Stimulated activated CD4-positive, alpha-beta T cell treated with anti-CD3 and anti-CD28 coated beads, Interleukin-4, amount 100 ng/mL, for 48 hours (primary cell): ENCODE data around the gene CCRL2.
"Not testable (repeated sequence)": the region's sequence is repeated elsewhere in the genome, so short reads cannot be mapped to it uniquely, and the experiment has no call there.

Experiments used
- DNase-seq, 2 donors: peaks; one replicate each; pipeline ENCODE4 v3.0.0-alpha.2; 2020; ENCODE audit warnings: low read depth in 2 of 2

The CCRL2 gene

DNA sequence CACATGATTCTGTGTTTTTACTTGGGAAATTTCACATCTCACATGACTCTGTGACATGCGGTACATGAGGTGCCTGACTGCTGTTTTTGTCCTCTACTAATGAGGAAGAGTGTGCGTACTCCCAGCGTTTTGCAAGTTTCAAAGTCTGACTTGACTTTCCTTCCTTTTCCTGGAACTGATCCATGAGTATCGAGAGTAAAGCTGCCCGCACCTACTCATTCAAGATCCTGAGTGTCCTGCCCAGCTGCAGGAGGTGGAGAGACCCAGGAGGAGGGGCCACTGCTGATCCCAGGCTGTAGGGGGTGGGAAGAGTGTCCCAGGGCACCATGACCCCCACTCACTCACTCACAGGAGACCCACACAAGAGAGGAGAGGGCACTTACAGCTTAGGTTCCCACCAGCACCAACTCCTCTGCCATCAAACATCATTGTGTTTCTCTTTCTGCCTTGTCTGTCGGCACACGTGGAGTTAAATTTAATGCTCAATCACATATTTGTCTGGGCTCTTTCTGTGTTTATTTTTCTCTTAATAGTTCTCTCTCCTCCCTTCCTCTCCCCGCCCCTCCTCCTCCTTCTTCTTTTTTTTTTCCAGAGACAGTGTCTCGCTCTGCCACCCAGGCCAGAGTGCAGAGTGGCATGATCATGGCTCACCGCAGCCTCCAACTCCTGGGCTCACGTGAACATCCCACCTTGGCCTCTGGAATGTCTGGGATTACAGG is 1.6 kb upstream of the CCRL2 start:
- no peak for DNase-seq

DNA sequence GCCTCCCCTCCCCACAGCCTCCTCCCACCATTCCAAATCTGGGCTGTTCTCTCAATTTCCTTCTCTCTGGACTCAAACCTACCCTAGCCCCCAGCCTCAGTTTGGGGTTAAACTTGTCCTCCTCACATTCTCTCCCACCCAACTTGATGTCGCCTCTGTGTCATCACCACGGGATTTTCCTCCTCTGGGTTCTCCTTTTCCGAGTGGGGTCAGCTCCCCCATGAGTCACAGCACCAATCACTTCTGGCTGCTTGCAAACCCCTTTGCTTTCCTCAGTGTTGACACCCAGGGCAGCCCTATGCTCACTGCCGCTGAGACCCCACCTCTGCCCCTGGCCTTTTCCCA is 644 bp upstream of the CCRL2 start:
- no peak for DNase-seq

DNA sequence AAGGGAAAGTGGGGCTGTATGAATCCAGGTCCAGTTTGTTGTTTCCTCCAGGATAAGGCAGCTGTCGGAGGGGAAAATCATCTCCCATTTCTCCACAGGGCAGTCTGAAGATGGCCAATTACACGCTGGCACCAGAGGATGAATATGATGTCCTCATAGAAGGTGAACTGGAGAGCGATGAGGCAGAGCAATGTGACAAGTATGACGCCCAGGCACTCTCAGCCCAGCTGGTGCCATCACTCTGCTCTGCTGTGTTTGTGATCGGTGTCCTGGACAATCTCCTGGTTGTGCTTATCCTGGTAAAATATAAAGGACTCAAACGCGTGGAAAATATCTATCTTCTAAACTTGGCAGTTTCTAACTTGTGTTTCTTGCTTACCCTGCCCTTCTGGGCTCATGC is 911 bp downstream of the CCRL2 start:
- DNase-seq: no peak

DNA sequence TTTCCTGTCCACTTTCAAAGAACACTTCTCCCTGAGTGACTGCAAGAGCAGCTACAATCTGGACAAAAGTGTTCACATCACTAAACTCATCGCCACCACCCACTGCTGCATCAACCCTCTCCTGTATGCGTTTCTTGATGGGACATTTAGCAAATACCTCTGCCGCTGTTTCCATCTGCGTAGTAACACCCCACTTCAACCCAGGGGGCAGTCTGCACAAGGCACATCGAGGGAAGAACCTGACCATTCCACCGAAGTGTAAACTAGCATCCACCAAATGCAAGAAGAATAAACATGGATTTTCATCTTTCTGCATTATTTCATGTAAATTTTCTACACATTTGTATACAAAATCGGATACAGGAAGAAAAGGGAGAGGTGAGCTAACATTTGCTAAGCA is 1.8 kb downstream of the CCRL2 start:
- DNase-seq: no peak

DNA sequence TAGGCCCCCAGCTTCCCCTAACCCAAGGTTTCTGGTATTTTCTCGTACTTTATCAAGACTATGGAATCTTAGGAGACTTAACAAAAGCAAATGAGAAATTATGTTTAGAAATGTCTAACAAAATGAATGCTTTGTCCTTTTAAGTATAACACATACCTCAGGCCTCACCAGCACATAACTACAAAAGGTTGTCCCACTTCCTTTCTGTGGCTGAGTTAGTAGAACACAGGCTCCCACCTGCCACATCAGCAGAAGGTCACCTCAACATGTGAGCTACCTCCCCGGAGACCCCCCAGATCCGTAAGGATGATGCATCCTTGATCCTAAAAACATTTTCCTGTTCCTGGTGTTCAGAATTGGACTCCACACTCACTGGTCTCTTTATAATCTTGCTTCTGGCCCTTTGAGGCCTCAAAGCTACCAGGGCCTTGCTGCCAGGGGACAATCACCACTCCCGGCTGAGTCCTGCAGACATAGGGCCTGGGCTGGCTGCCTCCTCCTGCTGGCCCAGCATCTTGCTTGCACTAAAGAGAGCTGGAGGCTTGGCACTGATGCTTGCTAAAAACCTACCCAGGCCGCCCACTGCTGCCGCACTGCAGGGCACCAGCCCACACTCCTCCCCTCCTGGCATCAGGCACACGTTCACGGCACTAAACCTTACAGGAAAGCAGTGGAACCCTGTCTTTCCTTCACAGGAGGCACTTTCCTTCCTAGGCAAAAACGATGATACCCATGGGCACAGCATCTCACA is 2.9 kb downstream of the CCRL2 start:
- DNase-seq: no peak

DNA sequence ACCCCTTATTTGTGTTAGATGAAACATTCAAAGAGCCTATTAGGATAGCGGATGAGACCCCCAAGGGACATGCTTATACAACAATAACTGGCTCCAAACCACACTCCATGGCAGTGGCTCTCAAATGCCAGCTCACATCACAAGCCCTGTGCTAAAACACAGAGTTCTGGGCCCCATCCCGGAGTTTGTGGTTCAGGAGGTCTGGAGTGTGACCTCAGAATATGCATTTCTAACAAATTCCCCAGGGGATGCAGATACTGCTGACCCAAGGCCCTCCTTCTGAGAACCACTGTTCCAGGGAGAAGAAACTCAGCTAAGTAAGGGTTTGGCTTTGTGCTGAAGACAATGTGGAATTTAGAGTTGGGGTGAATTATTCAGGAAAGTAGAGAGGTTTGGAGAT is 3.6 kb downstream of the CCRL2 start:
- DNase-seq: no peak

DNA sequence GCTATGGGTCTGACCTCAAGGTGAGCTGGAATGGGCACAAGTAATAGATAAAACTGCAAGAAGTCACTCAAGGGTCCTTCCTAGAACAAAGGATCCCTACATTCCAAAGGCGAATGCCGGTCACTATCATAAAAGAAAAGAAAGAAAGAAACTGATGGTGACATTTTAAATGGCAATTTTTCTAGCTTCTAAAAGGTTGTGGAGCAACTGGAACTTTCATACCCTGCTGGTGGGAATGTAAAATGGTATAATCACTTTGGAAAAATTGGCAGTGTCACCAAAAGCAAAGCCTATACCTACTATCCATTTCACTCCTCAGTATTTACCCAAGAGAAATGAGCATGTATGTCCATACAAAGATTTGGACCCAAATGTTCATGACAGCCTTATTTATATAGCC is 4.2 kb downstream of the CCRL2 start:
- no peak for DNase-seq

DNA sequence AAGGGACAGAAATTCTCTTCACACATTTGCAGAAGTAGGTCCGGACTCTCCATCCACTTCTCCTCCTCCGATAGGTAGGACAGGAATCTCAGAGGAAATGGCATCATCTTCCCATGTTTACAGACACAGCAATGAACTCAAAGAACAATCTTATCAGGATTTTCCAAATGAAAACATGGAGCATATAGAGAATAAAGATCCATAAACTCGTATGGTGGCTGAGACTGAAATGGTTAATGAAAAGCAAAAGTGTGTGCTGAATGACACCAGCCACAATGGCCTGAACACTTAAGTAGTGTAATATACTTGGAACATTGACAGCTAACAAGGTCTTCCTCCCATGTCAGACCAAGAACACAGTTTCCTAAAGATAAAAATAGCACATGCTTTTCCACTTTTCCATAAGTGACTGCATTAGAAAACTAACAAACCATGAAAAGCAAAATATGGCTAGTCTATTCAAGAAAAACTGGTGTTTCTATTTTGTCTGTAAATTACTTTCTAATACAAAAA is 5.8 kb downstream of the CCRL2 start:
- no peak for DNase-seq

DNA sequence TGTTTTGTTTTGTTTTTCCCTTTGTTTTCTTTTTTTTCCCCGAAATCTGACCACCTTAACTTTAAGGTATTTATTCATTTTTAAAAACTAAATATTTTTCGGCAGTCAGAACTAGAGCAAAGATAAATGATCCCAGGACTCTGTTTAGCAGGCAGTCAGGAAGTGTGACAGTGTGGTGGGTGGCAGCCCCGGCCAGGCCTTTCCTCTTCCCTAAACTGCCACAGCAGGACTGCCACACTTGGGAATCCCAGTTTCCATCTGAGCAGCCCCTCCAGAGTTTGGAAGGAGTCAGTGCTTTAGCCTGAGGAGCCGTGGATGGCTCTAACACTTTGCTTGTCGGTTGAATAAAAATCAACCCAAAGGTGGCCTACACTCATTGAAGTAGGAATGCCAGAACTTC is 6.9 kb downstream of the CCRL2 start:
- DNase-seq: no peak

DNA sequence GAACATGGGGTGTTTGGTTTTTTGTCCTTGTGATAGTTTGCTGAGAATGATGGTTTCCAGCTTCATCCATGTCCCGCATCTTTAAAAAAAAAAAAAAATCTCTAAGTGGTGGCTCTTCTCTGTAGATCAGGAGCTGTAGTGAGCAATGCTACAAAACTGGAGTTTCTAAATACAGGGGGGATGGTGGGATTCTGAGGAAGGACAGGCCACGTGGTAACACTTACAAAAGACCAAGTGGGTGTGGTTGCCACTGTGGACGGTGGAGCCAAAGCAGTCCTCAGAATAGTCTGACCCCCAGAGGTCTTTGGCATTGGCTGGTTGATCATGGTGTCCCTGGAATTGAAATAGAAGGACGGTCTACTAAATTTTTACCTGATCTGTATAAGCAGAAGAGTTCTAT is 7.7 kb downstream of the CCRL2 start:
- no peak for DNase-seq

DNA sequence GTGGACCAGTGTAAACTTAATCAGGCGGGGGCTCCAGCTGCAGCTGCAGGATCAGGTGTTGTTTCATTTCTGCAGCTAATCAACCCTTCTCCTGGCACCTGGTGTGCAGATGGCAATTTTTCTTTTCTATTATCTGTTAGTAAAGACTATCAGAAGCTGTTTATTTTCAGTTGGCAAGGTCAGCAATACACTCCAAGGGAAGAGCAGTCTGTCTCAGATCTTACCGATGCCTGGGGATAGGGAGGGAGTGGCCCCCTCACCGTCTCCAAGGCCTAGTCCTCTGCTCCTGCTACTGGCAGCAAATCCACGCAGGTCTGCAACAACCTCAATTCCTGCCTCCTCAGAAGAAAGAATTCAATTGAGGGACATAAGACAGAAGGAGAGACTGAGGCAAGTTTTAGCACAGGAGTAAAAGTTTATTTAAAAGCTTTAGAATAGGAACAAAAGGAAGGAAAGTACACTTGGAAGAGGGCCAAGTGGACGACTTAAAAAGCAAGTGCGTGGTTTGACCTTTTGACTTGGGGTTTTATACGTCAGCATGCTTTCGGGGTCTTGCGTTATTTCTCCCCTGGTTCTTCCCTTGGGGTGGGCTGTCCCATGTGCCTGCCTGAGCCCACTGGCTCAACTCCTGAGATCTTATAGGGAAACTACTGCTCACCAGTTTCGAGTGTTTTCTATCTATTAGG is 9.2 kb downstream of the CCRL2 start:
- DNase-seq: no peak

DNA sequence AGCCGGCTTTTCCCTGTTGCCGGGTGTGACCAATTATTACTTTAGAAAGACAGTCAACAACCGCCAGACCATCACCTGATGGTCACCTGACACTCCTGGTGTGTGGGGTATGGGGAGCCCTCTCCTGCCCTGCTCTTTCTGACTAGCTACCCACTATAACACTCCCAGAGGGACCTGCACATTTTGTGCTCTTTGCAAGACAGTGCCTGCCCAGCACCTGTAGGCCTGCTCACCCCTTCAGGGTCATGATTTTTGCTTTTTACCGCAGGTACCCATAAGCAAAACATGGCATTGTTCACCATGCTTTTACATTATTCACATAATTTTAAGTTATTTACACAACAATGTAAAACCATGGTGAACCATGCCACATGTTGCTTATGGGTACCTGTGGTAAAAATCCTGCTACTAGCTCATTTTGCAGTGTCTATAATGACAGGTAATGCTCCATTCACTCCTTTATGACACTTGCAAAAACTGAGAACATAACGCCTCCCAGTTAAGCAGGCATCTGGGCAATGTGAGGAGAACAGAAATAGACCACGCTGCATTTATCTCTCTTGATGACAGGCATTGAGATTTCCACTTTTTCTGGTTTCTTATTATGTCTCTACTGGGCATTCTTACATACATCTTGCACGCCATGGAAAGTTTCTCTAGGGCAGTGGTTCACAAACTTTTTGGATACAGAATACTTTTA is 9.9 kb downstream of the CCRL2 start:
- DNase-seq: no peak

DNA sequence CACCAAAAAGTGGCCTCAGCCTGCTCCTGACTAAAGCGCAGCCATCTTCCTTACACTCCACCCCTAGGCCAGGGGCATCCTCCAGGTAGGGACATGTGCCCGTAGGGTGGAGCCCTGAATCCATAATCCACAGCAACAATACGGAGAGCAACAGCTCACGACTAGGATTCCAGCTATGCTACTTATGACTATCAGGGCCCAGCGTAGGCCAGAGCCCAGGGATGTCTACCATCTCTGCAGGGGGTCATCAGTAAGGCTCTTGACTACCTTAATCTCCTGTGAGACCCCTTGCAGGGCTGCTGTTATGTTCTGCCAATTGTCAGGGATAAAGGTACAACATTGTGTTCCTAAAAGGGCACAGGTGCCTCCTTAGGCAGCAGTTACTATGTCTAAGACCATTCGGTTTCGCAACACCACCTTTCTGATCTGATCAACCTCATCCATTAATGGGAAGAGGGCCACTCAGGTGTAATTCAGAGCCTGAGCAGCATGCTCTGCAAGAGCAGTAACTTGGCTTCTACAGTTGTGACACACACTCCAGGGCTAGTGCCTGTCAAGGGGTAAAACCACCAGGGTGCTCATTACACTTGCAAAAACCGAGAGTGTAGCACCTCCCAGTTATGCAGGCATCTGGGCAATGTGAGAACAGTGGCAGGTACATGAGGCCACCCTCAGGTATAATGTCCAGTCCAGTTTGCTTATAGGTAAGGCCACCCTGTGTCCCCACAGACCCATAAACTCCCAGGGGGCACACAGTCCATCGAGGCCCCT is 11.0 kb downstream of the CCRL2 start:
- no peak for DNase-seq

DNA sequence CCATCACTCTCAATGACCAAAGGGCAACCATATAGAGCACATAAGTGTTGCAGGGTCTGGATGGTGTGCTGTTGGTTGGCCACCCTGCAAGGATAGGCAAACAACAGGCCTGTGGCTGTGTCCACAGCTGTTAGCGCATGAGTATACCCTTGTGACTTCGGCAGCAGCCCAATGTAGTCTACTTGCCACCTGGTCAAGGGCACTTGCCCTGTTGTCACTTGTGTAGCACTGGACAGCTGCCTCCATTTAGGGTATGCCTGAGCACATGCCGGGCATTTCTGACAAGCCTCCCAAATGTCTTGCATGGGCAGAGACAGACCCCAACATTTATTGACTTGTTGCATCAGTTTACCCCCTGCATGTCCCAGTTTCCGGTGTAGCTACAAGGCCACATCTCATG is 12.8 kb downstream of the CCRL2 start:
- no peak for DNase-seq

DNA sequence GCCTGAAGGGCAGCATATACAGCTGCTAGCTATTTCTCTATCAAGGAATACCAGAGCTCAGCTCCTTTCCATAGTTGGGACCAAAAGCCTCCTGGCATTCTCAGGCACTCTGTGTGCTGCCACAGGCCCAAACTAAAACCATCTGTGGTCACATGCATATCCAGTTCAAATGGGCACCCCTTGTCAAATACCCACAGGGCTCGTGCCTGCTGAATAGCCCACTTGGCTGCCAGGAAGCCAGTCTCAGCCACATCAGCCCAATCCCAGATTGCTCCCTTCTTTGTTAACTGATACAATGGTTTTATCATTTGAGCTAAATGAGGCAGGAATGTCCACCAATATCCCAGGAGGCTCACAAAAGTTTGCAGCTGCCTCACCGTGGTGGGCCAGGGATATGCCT is 13.9 kb downstream of the CCRL2 start:
- no peak for DNase-seq

DNA sequence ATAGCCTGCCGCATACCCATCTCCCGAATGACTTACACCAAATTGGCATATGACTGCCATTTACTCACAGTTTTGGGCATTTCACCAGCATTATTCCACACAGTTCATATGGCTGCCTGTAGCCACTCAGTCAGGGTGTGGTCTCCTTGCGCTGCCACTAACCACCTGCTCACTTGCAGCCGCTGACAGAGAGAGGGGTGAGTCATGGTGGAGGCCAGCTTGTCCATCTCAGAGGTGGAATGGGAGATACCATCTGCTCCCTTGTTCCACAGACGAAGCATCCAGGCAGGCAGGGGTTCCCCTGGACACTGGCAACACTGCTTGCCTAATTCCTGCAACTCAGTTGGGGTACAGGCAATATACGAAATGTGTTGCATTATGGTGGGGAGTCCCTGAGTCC is 15.6 kb downstream of the CCRL2 start:
- DNase-seq: no peak

DNA sequence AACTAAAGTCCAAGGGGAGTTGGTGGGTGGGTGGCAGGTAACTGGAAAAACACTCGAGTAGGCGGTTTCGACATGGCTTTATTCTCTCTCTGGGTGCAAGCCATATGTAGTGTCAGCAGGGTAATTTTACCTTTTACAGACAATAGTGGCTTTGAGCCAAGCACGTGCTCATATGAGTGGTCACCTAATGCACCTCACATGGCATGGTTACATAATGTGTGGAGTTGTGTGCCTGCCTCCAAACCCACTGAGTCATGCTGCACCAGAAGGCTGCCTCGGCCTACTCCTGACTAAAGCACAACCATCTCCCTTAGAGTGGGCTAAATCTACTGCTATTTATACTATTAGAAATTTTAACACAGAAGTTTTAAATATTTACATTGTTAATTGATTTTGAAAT is 16.5 kb downstream of the CCRL2 start:
- DNase-seq: no peak

DNA sequence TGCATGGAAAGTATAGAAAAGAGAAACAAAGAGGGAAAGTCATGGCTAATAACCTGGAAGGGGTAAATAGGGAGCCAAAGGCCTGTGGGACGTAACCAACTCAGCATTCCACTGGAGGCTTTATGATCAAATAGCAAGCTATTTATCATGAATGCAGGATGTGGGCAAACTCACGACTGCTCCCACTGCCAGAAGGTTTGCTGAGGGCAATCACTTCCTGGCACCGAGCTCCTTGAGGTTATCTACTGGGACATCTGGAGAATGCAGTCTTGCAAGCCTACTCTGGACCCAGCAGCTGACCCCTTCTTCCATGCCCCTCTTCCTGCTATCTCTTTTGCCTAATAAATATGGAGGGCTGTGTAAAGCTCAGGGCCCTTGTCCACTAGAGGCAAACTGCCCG is 19.4 kb downstream of the CCRL2 start:
- not testable (repeated sequence) for DNase-seq

DNA sequence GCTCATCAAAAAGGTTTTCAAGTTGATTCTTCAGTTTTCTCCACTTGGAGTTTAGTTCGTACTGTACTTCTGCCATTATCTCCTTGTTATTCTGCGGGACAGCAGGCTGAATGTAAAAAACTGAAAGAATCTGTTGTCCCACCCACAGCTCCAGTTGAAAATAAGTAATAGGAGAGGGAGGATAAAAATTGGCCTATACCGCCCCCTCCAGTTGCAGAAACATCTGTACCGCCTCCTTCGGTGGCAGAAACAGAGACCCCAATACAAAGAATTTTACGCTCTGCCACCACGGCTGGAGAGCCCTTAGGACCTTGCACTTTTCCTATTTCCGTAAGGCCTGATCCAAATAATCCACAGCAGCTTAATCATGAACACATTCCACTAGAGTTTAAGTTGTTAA is 20.3 kb downstream of the CCRL2 start:
- DNase-seq: not testable (repeated sequence)

DNA sequence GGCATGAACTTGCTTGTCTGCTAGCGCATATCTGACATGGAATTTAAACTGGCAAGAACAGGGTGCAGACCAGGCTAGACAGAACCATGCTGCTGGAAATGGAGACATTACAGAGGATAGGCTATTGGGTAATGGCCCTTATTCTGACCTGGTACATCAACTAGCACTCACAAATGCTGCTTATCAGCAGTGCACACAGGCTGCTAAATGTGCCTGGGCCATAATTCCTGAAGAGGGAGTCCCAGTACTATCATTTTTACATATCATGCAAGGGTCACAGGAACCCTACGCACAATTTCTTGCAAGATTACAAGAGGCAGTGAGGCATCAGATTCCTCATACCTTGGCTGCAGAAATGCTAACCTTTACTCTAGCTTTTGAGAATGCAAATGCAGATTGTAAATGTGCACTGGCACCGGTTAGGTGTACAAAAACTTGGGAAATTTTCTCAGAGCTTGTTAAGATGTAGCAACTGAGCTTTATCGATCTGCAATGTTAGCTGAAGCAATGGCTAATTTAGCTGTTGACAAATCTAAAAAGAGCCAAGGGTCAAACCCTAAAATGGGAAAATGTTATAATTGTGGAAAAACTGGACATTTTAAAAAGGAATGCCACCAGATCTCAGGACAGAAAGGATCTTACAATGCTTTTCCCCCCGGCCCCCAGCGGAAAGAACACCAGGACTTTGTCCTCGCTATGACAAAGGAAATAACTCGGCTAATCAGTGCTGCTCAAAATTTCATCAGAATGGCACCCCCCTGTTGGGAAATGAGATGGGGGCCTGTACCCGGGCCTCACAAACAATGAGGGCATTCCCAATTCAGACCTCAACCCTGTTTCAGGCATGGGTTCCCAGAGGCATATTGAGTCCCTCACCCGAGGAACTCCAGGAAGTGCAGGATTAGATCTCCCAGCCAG is 21.1 kb downstream of the CCRL2 start:
- no peak for DNase-seq
